Fibroblast of lung (primary cell): ENCODE measurements around the gene NMRAL1.

Source experiments
- EZH2 ChIP-seq: IDR thresholded peaks from 2 replicates; pipeline ENCODE4 v1.5.1; 2012; ENCODE audit warnings: low read length, control low read depth, mild to moderate bottlenecking; ENCODE audit errors: missing control alignments
- TF ChIP-seq, protein P1 (sequence below), 2 donors: IDR thresholded peaks in 1 of 2; conservative IDR thresholded peaks in 1 of 2; 1 replicate in 1 of 2; 2 replicates in 1 of 2; pipeline ENCODE4 v1.5.1; 2011 to 2012; ENCODE audit warnings: low read length in 2 of 2, control low read depth in 1 of 2, inconsistent platforms in 1 of 2, low read depth in 1 of 2, mild to moderate bottlenecking in 1 of 2

DNA sequence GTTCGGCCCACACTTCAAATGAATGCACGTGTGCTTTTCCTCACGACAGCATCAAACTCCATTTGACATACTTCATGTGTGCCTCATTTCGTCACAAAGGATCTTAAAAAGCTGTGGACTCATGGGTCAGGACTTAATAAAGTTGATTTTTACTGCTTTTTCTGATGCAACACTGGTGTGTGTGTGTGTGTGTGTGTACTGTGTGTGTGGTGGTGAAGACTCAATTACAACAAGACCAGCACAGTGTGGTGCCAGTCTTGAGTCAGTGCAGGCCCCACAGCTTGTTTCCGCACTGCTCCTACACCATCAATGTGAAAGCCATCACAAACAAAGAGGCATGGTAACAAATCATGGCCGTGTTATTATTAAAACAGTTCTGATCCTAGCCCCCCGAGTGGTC lies 46.5 kb upstream of the NMRAL1 start:
- TF ChIP-seq EZH2, result no peak
- TF ChIP-seq, protein P1, sequence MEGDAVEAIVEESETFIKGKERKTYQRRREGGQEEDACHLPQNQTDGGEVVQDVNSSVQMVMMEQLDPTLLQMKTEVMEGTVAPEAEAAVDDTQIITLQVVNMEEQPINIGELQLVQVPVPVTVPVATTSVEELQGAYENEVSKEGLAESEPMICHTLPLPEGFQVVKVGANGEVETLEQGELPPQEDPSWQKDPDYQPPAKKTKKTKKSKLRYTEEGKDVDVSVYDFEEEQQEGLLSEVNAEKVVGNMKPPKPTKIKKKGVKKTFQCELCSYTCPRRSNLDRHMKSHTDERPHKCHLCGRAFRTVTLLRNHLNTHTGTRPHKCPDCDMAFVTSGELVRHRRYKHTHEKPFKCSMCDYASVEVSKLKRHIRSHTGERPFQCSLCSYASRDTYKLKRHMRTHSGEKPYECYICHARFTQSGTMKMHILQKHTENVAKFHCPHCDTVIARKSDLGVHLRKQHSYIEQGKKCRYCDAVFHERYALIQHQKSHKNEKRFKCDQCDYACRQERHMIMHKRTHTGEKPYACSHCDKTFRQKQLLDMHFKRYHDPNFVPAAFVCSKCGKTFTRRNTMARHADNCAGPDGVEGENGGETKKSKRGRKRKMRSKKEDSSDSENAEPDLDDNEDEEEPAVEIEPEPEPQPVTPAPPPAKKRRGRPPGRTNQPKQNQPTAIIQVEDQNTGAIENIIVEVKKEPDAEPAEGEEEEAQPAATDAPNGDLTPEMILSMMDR (conservative IDR thresholded peaks at IDR 0.05 in 1 of 2, IDR thresholded peaks at IDR 0.05 in 1 of 2; ENCODE audit: low read depth in 1 of 2, low read length in 2 of 2), result no peak
